ENCODE data around the gene UBA5.
"Not testable (repeated sequence)": the region's sequence is repeated elsewhere in the genome, so short reads cannot be mapped to it uniquely, and the experiment has no call there.

The UBA5 gene

DNA sequence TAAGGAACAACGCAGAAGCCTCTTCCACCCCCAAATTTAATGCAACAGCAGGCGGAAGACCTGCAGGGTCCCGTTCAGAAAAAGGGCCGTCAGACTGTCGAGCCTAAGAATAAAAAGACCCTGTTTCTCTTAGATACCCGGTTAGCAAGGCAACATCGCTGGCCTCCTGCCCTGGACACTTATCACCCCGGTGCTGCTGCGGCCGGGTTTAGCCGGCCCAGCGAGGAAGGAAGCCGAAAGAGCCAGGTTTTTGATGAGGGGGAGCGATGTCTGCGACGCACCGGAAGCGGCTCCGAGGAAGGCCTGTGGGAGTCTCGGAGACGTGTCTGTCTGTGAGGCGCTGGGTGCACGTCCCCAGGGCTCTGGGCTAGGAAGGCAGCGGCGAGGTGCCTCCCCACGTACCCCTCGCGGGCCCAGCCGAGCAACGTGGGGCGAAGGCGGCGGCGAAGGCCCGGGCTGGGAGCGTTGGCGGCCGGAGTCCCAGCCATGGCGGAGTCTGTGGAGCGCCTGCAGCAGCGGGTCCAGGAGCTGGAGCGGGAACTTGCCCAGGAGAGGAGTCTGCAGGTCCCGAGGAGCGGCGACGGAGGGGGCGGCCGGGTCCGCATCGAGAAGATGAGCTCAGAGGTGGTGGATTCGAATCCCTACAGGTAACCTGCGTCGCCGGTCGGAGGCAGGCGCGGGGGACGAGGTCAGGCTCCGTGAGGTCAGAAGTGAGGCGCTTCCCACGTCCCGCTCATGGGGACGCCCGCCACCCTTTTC lies at the start of gene UBA5:
TSS of gene UBA5 (plus strand) at position 278 of the 759 bp plus-strand sequence. CDS start at position 487, 209 bp downstream.
- peak; percentile 81 for DNase-seq

DNA sequence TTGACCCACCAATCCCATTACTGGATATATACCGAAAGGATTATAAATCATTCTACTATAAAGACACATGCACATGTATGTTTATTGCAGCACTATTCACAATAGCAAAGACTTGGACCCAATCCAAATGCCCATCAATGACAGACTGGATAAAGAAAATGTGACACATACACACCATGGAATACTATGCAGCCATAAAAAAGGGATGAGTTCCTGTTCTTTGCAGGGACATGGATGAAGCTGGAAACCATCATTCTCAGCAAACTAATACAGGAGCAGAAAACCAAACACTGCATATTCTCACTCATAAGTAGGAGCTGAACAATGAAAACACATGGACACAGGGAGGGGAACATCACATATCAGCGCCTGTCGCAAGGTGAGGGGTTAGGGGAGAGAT lies 44.8 kb upstream of the UBA5 start:
- not testable (repeated sequence) for DNase-seq

GRCh38 chr3:132615881-132616280 lies 44.2 kb upstream of the UBA5 start:
- DNase-seq = no peak

DNA sequence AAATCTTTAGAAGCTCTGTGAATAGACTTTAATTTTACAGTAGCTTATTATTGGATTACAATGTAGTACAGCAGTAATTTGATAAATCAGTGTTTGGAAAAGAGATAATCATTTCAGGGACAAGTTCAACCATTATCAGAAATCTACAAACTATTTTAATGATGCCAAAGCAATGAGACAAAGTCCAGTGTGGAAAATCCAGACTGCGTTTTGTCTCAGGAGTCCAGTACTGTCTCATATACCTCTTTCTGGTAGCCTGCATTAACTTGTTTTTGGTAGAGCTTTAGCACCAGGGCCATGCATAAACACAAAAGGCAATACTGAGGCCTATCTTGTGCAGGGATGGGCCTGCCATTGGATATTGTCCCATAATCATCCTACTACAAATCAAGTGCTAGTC lies 43.3 kb upstream of the UBA5 start:
- DNase-seq = no peak

DNA sequence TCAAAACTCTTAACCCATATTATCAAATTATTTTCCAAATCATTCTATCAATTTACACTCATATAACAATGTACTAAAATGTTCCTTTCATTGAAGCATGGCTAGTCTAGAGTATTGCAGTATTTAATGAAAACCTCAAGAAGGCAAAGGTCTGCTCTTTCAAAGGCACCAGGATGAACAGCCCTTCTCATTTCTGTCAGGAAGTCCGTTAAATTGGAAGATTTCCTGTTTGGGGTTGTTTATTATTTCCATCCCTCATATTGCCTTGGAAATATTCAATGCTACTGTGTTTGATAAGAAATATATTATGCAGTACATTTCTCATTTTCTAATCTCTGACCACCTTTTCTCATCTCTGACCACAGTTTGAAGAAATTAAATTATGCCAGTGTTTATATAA lies 38.0 kb upstream of the UBA5 start:
- no peak for DNase-seq

DNA sequence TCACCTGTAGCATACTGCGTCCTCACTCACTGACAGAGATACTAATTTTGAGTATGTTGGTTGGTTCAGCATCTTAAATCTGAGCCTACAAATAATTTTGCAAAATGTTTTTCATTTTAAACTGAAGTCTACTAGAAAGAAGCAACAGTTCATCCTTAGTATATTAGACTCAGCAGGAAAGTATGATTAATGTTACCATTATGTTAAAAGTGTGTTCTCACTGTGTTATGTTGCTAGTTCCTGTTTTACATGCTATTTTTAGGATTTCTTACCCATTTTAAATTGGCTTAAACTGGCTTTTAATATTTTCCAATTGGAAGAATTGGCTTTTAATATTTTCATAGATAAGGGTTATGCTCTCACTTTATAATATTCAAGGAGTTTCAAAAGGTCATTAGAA lies 37.4 kb upstream of the UBA5 start:
- DNase-seq = no peak

DNA sequence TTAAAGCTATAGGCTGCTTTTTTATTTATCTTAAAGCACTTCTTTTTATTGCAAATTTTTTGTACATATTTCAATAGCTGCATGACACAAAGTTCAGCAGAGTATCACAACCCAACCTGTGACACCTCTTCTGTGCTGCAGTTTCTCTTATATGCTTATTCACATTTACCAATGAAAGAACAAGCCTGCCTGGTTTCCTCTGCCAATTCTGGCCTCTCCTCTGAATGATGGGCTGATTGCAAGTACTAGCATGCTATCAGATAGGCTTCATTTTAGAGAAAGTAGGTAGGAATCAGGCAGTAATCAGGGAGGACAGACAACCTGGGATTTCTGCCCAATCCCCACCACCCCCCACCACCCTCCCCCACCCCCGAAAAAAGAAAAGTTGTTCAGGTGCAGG lies 36.5 kb upstream of the UBA5 start:
- DNase-seq = no peak

- no peak for DNase-seq
Observed at GRCh38 chr3:132624790-132625189, 35.3 kb upstream of the UBA5 start.

GRCh38 chr3:132625613-132626012 lies 34.5 kb upstream of the UBA5 start:
- no peak for DNase-seq

DNA sequence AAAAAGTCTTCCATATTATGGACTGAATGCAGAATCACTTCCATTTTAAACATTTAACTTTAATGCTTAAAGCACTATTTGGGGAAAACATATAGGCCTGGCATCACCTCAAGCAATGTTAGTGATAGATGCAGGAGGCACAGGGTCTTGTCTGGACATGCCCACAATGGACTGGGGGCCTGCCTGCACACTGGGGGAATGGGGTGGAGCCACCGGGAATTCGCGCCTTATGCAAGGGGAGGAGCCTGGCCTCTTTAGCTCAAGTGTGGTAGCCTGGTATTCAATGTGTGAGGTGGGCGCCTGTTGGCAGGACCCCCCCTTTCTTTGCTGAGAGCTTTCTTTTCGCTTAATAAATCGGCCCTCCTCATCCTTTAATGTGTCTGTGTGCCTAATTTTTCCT lies 33.2 kb upstream of the UBA5 start:
- no peak for DNase-seq

DNA sequence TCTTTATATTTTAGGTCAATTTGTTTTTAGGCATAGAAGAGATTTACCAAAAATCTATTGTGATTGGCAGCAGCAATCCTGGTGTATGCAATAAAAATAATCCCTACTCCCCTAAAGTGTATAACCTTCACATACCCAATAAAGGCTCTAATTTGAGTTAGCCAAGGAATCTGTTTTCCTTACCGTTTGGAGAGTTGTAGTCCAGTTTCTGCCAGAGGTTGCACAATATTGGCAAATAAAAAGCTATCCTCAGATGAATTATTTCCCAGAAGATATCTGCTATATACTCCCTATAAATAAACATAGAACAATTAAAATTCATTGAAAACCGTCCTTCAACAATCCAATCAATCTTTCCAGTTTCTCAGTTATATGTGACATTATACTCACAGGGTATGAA lies 32.0 kb upstream of the UBA5 start:
- DNase-seq = no peak

DNA sequence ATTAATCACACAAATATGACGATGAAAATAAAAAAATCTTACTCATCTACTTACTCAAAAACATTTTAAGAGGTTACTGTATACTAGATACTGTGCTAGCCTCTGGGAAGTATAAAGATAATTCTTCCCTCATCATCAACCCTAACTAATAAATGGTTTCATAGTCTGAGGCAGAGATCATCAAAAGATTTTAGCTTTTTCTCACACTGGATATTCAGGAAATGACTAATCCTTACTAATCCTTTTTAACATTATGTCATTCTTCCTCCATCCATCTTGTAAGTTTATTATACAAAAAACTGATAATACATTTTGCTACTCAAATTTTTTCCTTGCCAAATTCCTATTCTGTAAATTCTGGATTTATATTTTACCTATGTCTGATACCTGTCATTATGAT lies 30.2 kb upstream of the UBA5 start:
- no peak for DNase-seq

DNA sequence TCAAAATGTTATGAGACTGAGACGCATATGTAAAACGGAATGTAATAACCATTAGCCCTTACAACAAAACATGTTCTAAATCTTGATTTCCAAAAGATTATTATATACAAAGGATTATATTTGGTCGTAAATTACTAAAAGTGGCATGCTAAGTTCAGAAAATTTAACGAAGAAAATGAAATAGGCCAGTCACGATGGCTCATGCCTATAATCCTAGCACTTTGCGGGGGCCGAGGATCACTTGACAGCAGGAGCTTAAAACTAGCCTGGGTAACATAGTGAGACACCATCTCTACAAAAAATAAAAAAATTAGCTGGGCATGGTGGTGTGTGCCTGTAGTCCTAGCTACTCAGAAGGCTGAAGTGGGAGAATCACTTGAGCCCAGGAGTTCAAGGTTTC lies 29.5 kb upstream of the UBA5 start:
- no peak for DNase-seq

GRCh38 chr3:132635052-132635451 lies 25.1 kb upstream of the UBA5 start:
- no peak for DNase-seq

DNA sequence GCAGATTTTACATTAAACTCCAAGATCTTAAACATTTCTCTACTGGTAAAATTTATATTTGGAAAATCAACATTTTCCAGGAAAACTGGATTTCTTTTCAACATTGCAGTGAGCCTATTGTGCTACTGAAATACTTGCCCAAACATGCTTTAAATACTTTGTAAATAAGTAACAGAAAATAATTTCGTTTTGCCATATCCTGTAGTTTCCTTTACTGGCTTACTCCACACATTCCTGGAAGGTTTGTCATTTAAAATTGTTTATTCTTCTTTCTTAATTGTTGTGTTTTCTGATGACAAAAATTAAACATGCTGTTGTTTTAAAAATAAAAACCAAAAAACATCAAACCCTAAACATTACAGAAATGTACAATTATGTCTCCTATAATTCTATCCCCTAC lies 22.5 kb upstream of the UBA5 start:
- no peak for DNase-seq

DNA sequence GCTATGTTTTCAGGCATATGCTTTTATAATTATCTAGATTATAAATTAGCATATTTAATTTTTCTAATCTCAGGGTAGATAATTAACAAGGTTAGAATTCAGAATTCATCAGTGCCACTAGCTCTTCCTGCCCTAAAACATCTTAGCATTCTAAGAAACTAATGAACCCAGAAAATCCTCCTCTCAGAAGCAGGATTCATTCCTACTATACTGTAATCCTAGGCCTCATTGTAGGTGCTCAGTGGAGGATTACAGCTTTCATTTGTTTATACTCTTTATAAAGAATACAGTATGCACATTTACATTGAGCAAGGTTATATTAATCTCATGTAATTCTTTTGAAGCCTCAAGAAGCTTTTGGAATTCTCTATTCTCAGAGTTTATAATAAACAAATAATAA lies 21.4 kb upstream of the UBA5 start:
- DNase-seq = no peak

DNA sequence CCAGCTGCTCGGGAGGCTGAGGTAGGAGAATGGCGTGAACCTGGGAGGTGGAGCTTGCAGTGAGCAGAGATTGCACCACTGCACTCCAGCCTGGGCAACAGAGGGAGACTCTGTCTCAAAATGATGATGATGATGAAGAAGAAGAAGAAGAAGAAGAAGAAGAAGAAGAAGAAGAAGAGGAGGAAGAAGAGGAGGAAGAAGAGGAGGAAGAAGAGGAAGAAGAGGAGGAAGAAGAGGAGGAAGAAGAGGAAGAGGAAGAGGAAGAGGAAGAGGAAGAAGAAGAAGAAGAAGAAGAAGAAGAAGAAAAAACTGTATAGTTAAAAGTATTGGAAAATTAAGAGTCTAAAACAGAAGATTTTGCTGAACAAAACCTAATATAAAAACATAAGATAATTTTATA lies 18.7 kb upstream of the UBA5 start:
- DNase-seq = not testable (repeated sequence)

DNA sequence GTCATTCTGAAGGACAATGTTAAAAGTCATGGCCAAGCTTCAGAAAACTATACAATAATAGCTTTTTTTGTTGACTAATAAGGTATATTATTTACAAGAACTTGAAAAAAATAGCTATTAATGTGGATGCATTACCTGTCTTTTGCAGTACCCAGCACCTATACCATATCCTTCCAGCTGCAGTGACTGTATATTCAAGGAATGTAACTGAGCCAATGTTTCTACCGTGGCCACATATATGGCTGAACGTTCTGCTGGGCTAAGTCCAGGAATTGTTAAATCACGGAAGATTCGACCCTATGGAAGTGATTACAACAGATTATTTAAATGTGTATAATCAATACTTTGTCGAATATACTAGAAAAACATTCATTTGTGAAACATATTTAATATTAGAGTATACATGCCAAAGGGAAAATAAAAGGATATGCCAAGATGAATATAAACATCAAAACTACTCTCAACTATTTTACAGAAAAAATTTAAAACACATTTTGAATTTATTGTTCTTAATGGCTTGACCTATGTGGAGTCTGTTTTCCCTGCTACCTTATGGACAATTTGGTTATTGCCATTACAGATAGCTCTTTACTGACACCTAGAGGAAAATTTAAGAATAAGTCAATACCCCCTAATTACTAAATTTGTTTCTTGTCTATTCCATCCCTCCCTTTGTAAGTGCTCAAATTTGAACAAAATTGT lies 18.1 kb upstream of the UBA5 start:
- no peak for DNase-seq

DNA sequence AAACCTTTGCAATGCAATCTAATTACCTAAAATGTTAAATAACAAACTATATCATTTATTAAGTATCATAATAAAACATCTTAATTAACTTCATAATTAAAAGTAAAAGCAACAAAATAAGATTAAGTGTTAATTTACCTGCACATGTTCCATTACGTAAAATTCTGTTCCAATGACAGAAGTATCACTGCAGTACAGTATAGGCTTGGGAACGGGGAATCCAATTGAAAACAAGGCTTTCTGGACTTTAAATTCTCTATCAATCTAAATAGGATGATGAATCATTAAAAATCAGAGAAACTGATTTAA lies 17.6 kb upstream of the UBA5 start:
- DNase-seq = no peak

- no peak for DNase-seq
Observed at GRCh38 chr3:132643366-132643765, 16.8 kb upstream of the UBA5 start.

DNA sequence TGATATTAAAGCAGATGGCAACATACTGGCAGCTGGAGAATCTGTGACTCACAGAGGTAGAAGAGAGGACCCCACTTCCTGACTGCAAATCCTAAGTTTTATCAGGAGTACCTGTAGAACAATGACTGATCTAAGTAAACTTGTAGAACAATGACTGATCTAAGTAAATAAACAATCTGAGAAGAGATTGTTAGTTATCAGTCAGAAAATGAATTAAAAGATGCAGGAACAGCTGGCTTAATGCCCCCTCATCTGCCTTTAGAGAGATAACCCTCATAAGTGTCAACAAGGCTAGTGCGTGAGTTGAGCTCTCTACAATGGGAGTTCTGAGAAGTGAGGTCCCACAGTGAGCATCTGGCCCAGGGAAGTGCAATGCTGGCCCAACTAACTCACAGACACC lies 15.1 kb upstream of the UBA5 start:
- no peak for DNase-seq

GRCh38 chr3:132650153-132650552 lies 10.0 kb upstream of the UBA5 start:
- no peak for DNase-seq

GRCh38 chr3:132652640-132653270 lies 7.4 kb upstream of the UBA5 start:
- DNase-seq = no peak

GRCh38 chr3:132654190-132654589 lies 5.9 kb upstream of the UBA5 start:
- DNase-seq = no peak

Data from left hindlimb (tissue), 1 donor.